Measurements from ENCODE around the gene EFCAB14. TPM values are rescaled to one million over a fixed set of nuclear protein-coding genes. Genes with fewer than 3 reads are reported as not detected.

The EFCAB14 gene
- polyA plus RNA-seq, 3 donors: 31.4 to 75.5 (median 49.8) TPM

DNA sequence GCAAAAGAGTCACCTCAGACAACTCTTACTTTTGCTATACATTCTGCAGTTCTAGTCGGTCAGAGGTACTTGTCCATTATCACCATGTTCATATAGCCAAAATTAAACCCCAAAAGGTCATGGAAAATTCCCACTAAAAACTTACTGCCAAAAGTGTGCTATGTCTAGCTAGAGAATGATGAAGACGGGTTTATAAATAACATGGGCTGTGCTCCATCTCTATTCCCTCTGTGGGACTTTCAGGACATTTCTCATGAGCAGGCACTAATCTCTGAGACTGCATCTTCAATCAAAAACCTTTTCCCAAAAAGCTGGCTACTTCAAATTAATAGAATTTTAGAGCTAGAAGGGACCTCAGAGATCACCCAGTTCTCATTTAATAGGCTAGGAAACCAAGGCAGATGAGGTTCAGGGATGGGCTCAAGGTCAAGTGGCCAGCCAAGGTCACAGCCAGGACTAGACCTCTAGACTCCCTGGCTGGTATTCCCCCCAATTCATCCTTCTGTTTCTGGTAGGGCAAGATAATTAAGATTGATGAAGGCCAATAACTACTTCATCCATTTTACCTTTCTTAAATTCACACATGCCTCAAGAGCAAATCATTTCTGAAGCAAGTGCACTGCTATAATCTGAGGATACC lies 81.3 kb downstream of the EFCAB14 start:
- no peaks in the 10 kb centered on the region for H3K79me2 ChIP-seq (ENCODE audit: insufficient read depth, low read length)
- H3K4me2 ChIP-seq (replicated peaks; ENCODE audit: extremely low read depth, low read length, poor library complexity, severe bottlenecking): no peak overlapping the region
- no peaks in the 10 kb centered on the region for H3K4me1 ChIP-seq (ENCODE audit: control insufficient read depth in 1 of 2, insufficient read depth in 2 of 2, low read length in 2 of 2)
- H3K27me3 ChIP-seq (ENCODE audit: control insufficient read depth in 2 of 2, insufficient read depth in 2 of 2, low read length in 2 of 2): no peaks in the 10 kb centered on the region
- H3K27me3 Mint-ChIP-seq (ENCODE audit: low read depth in 3 of 3): no peaks in the 10 kb centered on the region
- H3K27ac Mint-ChIP-seq: no peak overlapping the region
- no peak overlapping the region for H2AFZ ChIP-seq (ENCODE audit: insufficient read depth, low read depth, low read length, poor library complexity, severe bottlenecking)
- peaks cover 49 to 78% of the 10 kb centered on the region in 2 donors for H3K36me3 Mint-ChIP-seq
- DNase-seq: no peak
- H3K9me3 ChIP-seq (replicated peaks in 1 of 2; ENCODE audit: control insufficient read depth in 1 of 2, insufficient read depth in 1 of 2, low read length in 2 of 2): no peaks in the 10 kb centered on the region
- H4K20me1 ChIP-seq (ENCODE audit: insufficient read depth, low read length): no peaks in the 10 kb centered on the region
- H3K36me3 ChIP-seq (replicated peaks in 1 of 2; ENCODE audit: control insufficient read depth in 1 of 2, insufficient read depth in 2 of 2, low read length in 2 of 2): peaks cover 28 to 70% of the 10 kb centered on the region in 2 donors
- no peak overlapping the region for H3K4me3 ChIP-seq (replicated peaks in 1 of 3; ENCODE audit: low read depth in 2 of 3, low read length in 3 of 3)
- H3K9me3 Mint-ChIP-seq: no peaks in the 10 kb centered on the region
- no peak overlapping the region for H3K9ac ChIP-seq (ENCODE audit: insufficient read depth, low read length, poor library complexity, severe bottlenecking)
- no CpG with 5 or more reads among the region's 2 CpGs for WGBS (ENCODE audit: insufficient coverage)
- TF ChIP-seq, protein P1, sequence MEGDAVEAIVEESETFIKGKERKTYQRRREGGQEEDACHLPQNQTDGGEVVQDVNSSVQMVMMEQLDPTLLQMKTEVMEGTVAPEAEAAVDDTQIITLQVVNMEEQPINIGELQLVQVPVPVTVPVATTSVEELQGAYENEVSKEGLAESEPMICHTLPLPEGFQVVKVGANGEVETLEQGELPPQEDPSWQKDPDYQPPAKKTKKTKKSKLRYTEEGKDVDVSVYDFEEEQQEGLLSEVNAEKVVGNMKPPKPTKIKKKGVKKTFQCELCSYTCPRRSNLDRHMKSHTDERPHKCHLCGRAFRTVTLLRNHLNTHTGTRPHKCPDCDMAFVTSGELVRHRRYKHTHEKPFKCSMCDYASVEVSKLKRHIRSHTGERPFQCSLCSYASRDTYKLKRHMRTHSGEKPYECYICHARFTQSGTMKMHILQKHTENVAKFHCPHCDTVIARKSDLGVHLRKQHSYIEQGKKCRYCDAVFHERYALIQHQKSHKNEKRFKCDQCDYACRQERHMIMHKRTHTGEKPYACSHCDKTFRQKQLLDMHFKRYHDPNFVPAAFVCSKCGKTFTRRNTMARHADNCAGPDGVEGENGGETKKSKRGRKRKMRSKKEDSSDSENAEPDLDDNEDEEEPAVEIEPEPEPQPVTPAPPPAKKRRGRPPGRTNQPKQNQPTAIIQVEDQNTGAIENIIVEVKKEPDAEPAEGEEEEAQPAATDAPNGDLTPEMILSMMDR (IDR thresholded peaks at IDR 0.05): no peak
- intact Hi-C loops (cut with micrococcal nuclease): no loop called here
- H3K27ac ChIP-seq (ENCODE audit: low read depth in 1 of 2, low read length in 2 of 2): no peak overlapping the region
- no peak overlapping the region for H3K4me3 Mint-ChIP-seq
- H3K4me1 Mint-ChIP-seq: peaks cover 2% of the 10 kb centered on the region

GRCh38 chr1:46635205-46635604 lies 83.7 kb downstream of the EFCAB14 start:
- H3K36me3 Mint-ChIP-seq: peaks cover 54 to 72% of the 10 kb centered on the region in 2 donors
- no peaks in the 10 kb centered on the region for H4K20me1 ChIP-seq (ENCODE audit: insufficient read depth, low read length)
- H3K79me2 ChIP-seq (ENCODE audit: insufficient read depth, low read length): no peaks in the 10 kb centered on the region
- peaks cover 42 to 79% of the 10 kb centered on the region in 2 donors for H3K36me3 ChIP-seq (replicated peaks in 1 of 2; ENCODE audit: control insufficient read depth in 1 of 2, insufficient read depth in 2 of 2, low read length in 2 of 2)
- no peaks in the 10 kb centered on the region for H3K4me1 Mint-ChIP-seq
- no peak overlapping the region for H3K4me3 ChIP-seq (replicated peaks in 1 of 3; ENCODE audit: low read depth in 2 of 3, low read length in 3 of 3)
- H3K9me3 Mint-ChIP-seq: no peaks in the 10 kb centered on the region
- no peak overlapping the region for H2AFZ ChIP-seq (ENCODE audit: insufficient read depth, low read depth, low read length, poor library complexity, severe bottlenecking)
- H3K9me3 ChIP-seq (replicated peaks in 1 of 2; ENCODE audit: control insufficient read depth in 1 of 2, insufficient read depth in 1 of 2, low read length in 2 of 2): no peaks in the 10 kb centered on the region
- no peaks in the 10 kb centered on the region for H3K27me3 Mint-ChIP-seq (ENCODE audit: low read depth in 3 of 3)
- peak overlapping the region in 1 of 7 donors; percentile 33 for H3K27ac Mint-ChIP-seq
- H3K27me3 ChIP-seq (ENCODE audit: control insufficient read depth in 2 of 2, insufficient read depth in 2 of 2, low read length in 2 of 2): no peaks in the 10 kb centered on the region
- intact Hi-C loops (cut with micrococcal nuclease): no loop called here
- DNase-seq: no peak
- H3K9ac ChIP-seq (ENCODE audit: insufficient read depth, low read length, poor library complexity, severe bottlenecking): no peak overlapping the region
- H3K4me3 Mint-ChIP-seq: no peak overlapping the region
- TF ChIP-seq, protein P1 (IDR thresholded peaks at IDR 0.05): no peak
- H3K27ac ChIP-seq (ENCODE audit: low read depth in 1 of 2, low read length in 2 of 2): no peak overlapping the region
- H3K4me1 ChIP-seq (ENCODE audit: control insufficient read depth in 1 of 2, insufficient read depth in 2 of 2, low read length in 2 of 2): no peaks in the 10 kb centered on the region
- no CpG with 5 or more reads among the region's 2 CpGs for WGBS (ENCODE audit: insufficient coverage)
- H3K4me2 ChIP-seq (replicated peaks; ENCODE audit: extremely low read depth, low read length, poor library complexity, severe bottlenecking): no peak overlapping the region
